Activated CD4-positive, alpha-beta T cell treated with anti-CD3 and anti-CD28 coated beads for 36 hours (primary cell): ENCODE measurements around the gene BPIFB3. TPM values are rescaled to one million over a fixed set of nuclear protein-coding genes. Genes with fewer than 3 reads are reported as not detected.
"Not testable (repeated sequence)": the region's sequence is repeated elsewhere in the genome, so short reads cannot be mapped to it uniquely, and the experiment has no call there.

ENCODE experiments used
- ATAC-seq: fragments of 200-7000 bp; cut with Tn5 transposase; one replicate; pipeline ENCODE4 v1.10.0; 2021; ENCODE audit warnings: mild to moderate bottlenecking, moderate library complexity
- CTCF ChIA-PET: fragments of 350-600 bp; sonication (Branson Sonifier 250); formaldehyde crosslinking; loops from one replicate; lab custom pipeline; 2021; ENCODE audit warnings: antibody characterized with exemption; lab: Charles Lee
- POLR2A ChIA-PET: fragments of 350-600 bp; sonication (Branson Sonifier 250); formaldehyde crosslinking; loops from one replicate; lab custom pipeline; 2021; ENCODE audit warnings: antibody characterized with exemption, inconsistent platforms; lab: Charles Lee
- DNase-seq: peaks from one replicate; pipeline ENCODE4 v3.0.0-alpha.2; 2020
- H3K27ac Mint-ChIP-seq: one replicate; pipeline ENCODE4 v1.8.0; 2021; ENCODE audit warnings: mixed read lengths
- H3K27me3 Mint-ChIP-seq: one replicate; pipeline ENCODE4 v1.8.0; 2021; ENCODE audit warnings: mixed read lengths
- H3K36me3 Mint-ChIP-seq: one replicate; pipeline ENCODE4 v1.8.0; 2021; ENCODE audit warnings: low read depth, mixed read lengths
- H3K4me1 Mint-ChIP-seq: one replicate; pipeline ENCODE4 v1.8.0; 2021; ENCODE audit warnings: mixed read lengths
- H3K4me3 Mint-ChIP-seq: one replicate; pipeline ENCODE4 v1.8.0; 2021; ENCODE audit warnings: mild to moderate bottlenecking, moderate library complexity, mixed read lengths
- H3K9me3 Mint-ChIP-seq: one replicate; pipeline ENCODE4 v1.8.0; 2021; ENCODE audit warnings: low read depth, mixed read lengths
- intact Hi-C, 2 experiments: fragments of 100-400 bp; cut with DNase I in 1 of 2; cut with micrococcal nuclease in 1 of 2; formaldehyde crosslinking; loops; one replicate each; pipeline versions ENCODE4 v1.14.2 to v1.15.1; 2022 to 2024; cut with DNase I, micrococcal nuclease
- total RNA-seq, 2 experiments: library from RNA; stranded (reverse); gene quantifications; one replicate each; pipeline ENCODE4 v1.2.3, GENCODE V29; 2021

The BPIFB3 gene
- total RNA-seq, 2 experiments from 2014 or later, result not detected

DNA sequence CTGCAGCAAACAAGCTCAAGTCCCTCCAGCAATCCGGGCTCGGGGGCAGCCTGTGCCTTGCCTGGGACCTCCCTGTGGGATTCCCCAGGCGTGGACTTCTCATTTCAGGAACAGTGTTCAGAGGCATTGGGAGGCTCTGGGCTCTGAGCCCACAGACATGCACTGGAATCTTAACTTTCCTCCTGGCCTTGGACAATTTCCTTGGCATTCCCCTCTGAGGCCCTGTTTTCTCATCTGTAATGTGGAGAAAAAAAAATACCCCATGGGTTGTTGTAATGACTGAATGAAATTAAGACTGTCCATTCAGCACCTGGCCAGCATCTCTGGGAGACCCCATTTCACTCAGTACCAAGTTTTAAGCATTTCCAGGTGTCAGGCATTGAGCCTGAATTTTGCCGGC is 43.3 kb downstream of the BPIFB3 start:
- Mint-ChIP-seq H3K27ac (no peak overlapping the region), H3K4me3 (no peak overlapping the region), H3K36me3 (no peaks in the 10 kb centered on the region), H3K9me3 (no peaks in the 10 kb centered on the region), H3K27me3 (no peaks in the 10 kb centered on the region), H3K4me1 (peaks cover 2% of the 10 kb centered on the region)
- no peak for ATAC-seq
- ChIA-PET POLR2A (no interaction called here), CTCF (interaction anchor here (1.5 to 3.2 kb wide), 2 partner anchors 151 to 195 kb away, joined by 8 to 16 read pairs; no protein-coding TSS in a partner anchor)
- intact Hi-C loops, result loop anchor here (2.0 to 10.0 kb wide), 4 partner anchors 200 to 422 kb away; partner anchors contain the start of gene C20orf203 (in 1 of the 2)
- DNase-seq, result no peak

DNA sequence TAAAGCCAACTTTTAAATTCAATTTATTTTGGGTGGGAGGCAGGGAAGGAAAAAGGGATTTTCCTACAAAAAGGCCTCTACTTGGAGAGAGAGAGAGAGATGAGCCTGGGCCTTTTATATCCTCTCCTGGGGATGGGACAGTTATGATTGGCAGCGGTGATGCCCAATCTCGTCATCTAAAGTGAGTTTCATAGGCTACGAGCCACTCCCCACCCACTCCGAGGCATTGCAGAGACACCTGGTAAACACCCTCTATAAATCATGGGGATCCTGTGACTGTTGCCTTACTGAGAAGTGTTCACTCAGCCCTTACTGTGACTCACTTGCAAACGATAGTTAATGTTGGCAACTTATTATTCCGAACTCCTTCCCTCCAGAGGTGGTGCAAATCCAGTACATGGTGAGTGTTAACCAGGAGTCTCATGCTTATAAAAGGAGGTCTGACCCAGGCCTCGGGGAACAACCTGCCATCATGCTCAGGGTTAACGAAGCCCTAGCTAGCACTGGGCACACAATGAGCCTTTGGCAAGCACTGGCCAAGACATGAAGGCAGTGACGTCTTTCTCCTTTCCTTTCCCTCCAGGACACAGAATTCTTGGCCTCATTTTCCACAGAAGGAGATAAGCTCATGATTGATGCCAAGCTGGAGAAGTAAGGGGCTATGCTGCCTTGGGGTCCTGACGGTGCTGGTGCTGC is 46.3 kb downstream of the BPIFB3 start:
- H3K4me1 Mint-ChIP-seq, result peaks cover 2% of the 10 kb centered on the region
- intact Hi-C loops, result loop anchor here (5.0 to 10.0 kb wide), 3 partner anchors 197 to 425 kb away; partner anchors contain the start of gene C20orf203 (in 1 of the 2)
- CTCF ChIA-PET, result interaction anchor here (0.8 kb wide), 1 partner anchor 95 kb away, joined by 3 read pairs; no protein-coding TSS in a partner anchor

DNA sequence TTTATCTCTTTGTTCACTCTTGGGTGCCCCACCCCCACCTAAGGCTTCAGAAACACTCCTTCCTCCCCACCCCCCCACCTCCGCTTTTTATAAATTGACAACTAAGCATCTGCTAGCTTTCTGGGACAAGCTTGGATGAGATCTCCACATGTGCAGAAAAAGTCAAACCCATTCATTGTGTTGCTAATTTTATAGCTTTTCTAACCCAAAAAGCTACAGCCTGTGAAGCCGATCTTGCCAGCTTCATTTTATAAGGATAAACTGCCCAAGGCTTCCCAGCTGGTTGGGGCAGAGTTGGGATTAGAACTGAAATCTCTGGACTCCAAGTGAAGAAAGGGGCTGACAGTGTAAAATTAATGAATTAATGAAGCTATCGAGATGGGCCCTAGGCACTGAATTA is 49.9 kb downstream of the BPIFB3 start:
- no peaks in the 10 kb centered on the region for H3K27me3 Mint-ChIP-seq
- intact Hi-C loops, result no loop called here
- no peaks in the 10 kb centered on the region for H3K9me3 Mint-ChIP-seq
- no peaks in the 10 kb centered on the region for H3K4me1 Mint-ChIP-seq
- no peak overlapping the region for H3K4me3 Mint-ChIP-seq
- POLR2A ChIA-PET, result no interaction called here
- H3K36me3 Mint-ChIP-seq, result no peaks in the 10 kb centered on the region
- H3K27ac Mint-ChIP-seq, result no peak overlapping the region
- no peak for DNase-seq
- ATAC-seq, result no peak
- CTCF ChIA-PET, result interaction anchor here (0.9 kb wide), 1 partner anchor 201 kb away, joined by 4 read pairs; no protein-coding TSS in a partner anchor

More for the DNA sequence above, 46.3 kb downstream of the BPIFB3 start:
- H3K36me3 Mint-ChIP-seq, result no peaks in the 10 kb centered on the region
- H3K9me3 Mint-ChIP-seq, result no peaks in the 10 kb centered on the region
- POLR2A ChIA-PET, result no interaction called here
- no peak overlapping the region for H3K27ac Mint-ChIP-seq
- H3K4me3 Mint-ChIP-seq, result no peak overlapping the region
- no peaks in the 10 kb centered on the region for H3K27me3 Mint-ChIP-seq
- DNase-seq (no peak), ATAC-seq (no peak)

DNA sequence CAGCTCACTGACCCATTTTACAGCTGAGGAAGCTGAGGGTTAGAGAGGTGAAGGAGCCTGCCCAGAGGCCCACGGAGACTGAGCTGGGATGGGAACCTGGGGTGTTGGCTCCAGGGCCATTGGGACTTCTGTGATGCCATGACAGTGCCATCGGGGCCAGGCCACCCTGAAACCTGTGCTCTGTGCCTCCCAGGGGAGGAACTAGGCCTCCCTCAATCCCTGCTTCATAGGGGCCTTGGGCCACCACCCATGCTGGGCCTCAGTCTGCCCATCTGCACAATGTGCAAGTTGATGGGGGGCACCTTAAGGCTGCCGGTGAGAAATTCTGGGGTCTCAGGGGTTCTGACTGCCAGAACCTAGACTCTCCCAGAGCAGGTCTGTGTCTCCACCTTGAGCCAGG is 50.6 kb downstream of the BPIFB3 start:
- intact Hi-C loops, result no loop called here
- no peak overlapping the region for H3K27ac Mint-ChIP-seq

DNA sequence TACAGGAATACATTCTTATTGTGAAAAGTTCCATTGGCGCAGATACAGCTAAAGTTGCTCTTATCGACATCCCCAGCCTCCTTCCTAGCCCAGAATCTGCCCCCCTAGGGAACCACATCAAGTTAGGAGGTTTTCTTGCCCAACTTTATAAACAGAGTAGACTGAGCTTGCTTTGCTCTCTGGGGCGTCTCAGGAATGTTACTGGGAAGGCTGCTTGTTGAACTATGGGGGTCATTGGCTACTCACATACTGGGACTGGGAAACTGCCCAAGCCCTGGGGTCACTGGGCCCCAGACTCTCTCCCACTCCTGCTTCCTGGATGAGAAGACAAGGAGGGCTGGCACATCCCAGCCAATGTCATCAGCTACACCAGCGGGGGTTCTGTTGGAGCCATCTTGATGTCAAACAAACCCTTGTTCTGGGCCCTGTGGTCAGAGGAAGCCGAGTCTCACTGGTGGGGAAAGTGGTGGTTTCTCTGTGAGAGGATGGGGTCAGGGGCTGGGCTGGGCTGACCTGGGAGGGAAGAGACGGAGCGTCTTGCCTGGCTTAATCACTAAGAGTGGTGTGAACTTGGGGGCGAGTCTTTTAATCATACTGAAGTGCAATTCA is 51.7 kb downstream of the BPIFB3 start:
- no peak overlapping the region for H3K27ac Mint-ChIP-seq
- H3K4me3 Mint-ChIP-seq, result no peak overlapping the region

More for the DNA sequence above, 50.6 kb downstream of the BPIFB3 start:
- H3K9me3 Mint-ChIP-seq, result no peaks in the 10 kb centered on the region
- CTCF ChIA-PET, result no interaction called here
- no peaks in the 10 kb centered on the region for H3K27me3 Mint-ChIP-seq
- ATAC-seq (no peak), DNase-seq (no peak)
- POLR2A ChIA-PET, result no interaction called here
- H3K4me3 Mint-ChIP-seq, result no peak overlapping the region
- H3K36me3 Mint-ChIP-seq, result no peaks in the 10 kb centered on the region
- no peaks in the 10 kb centered on the region for H3K4me1 Mint-ChIP-seq

DNA sequence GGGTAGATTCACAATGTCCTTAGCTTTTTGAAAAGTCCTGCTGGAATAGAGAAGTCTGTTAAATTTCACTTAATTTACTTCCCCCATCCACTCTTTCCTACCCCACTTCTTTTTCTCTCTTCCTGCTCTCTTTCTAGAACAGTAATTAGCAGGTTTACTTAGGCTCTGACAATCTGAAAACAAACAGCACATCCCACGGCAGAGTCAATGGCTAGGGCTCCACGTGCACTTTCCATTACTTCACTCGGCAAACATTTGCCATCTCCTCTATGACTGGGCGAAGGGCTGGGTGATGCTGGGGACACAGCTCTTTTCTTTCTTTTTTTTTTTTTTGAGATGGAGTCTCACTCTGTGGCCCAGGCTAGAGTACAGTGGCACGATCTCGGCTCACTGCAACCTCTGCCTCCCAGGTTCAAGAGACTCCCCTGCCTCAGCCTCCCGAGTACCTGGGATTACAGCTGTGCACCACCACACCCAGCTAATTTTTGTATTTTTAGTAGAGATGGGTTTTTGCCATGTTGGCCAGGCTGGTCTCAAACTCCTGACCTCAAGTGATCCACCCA is 52.4 kb downstream of the BPIFB3 start:
- H3K36me3 Mint-ChIP-seq, H3K27ac Mint-ChIP-seq, H3K27me3 Mint-ChIP-seq, ATAC-seq, H3K4me3 Mint-ChIP-seq, DNase-seq, H3K4me1 Mint-ChIP-seq, intact Hi-C loops, POLR2A ChIA-PET, H3K9me3 Mint-ChIP-seq: not testable (repeated sequence)
- CTCF ChIA-PET, result interaction anchor here (0.6 kb wide), 2 partner anchors 160 to 1609 kb away, joined by 3 read pairs; no protein-coding TSS in a partner anchor

More for the DNA sequence above, 51.7 kb downstream of the BPIFB3 start:
- Mint-ChIP-seq H3K4me1 (no peaks in the 10 kb centered on the region), H3K36me3 (no peaks in the 10 kb centered on the region), H3K9me3 (no peaks in the 10 kb centered on the region), H3K27me3 (no peaks in the 10 kb centered on the region)
- CTCF ChIA-PET, result interaction anchor here (0.6 kb wide), 2 partner anchors 160 to 1609 kb away, joined by 3 read pairs; no protein-coding TSS in a partner anchor
- DNase-seq (no peak), ATAC-seq (no peak)
- POLR2A ChIA-PET, result no interaction called here
- intact Hi-C loops, result no loop called here

DNA sequence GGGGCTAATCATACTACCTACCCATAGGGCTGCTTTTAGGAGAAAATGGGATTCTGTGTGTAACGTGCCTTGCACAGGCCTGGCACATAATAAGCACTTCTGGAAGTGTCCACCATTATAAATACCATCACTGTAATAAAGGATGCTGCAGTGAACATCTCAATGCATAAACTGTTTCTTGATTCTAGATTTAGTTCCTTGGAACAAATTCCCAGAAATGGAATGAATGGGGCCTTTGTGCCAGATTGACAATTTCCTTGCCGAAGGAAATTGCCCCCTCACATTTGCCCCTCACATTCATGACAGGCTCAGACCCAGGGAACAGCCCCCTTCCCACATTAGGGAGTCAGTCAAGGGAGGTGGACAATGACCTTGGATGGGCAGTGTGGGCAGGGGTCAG is 55.0 kb downstream of the BPIFB3 start:
- Mint-ChIP-seq H3K4me3 (no peak overlapping the region), H3K27me3 (no peaks in the 10 kb centered on the region), H3K9me3 (no peaks in the 10 kb centered on the region), H3K36me3 (no peaks in the 10 kb centered on the region), H3K4me1 (no peaks in the 10 kb centered on the region), H3K27ac (no peak overlapping the region)
- ATAC-seq (no peak), DNase-seq (no peak)
- CTCF ChIA-PET, result no interaction called here
- POLR2A ChIA-PET, result no interaction called here
- intact Hi-C loops, result no loop called here

DNA sequence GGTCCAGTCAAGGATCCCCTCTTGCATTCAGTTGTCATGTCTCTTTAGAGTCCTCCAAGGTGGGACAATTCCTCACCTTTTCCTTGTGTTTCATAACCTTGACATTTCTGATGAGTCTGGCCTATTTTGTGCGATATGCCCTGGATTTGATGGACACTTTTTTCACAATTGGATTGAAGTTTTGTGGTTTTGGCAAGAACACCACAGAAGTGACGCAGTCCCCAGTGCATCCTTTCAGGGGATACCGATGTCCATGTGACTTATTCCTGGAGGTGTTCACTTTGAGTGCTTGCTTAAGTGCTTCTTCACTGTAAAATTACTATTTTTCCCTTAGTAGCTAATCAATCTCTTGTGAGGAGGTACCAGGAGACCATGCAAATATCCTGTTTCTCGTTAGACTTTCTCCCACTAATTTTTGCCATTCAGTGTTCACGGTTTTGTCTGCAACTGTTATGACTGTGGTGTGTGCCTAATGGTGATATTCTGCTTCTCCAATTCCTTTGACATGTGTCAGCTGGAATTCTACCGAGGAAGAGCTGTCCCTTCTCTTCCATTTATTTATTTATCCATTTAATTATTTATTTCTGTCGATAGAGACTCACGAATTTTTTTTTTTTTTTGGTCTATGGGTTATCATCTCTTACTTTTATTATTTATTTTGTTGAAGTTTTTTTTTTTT is 56.6 kb downstream of the BPIFB3 start:
- intact Hi-C loops, result no loop called here
- no peak for DNase-seq
- Mint-ChIP-seq H3K4me1 (no peaks in the 10 kb centered on the region), H3K36me3 (no peaks in the 10 kb centered on the region), H3K4me3 (no peak overlapping the region), H3K9me3 (no peaks in the 10 kb centered on the region), H3K27me3 (no peaks in the 10 kb centered on the region), H3K27ac (no peak overlapping the region)
- ATAC-seq, result no peak
- CTCF ChIA-PET, result interaction anchor here (0.6 kb wide), 1 partner anchor 9 kb away, joined by 3 read pairs; no protein-coding TSS in a partner anchor
- POLR2A ChIA-PET, result no interaction called here

DNA sequence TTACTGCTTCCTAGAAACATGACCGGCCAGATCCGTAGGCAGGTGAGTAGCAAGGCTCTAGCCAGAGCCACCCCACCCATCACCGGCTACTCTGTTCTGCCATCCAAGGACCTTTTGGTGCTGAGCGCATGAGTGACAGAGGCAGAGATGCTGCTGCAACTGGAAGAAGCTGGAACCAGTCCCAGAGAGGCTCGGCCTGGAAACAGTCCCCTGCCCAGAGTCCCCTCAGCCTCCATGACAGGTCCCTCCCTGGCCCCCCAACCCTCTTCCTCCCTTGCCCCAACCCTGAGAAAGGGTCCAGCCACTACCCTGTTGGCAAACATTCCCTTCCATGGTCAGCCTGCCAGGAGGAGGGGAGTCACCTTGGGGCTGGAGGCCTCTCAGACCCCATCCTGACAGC is 57.6 kb downstream of the BPIFB3 start:
- ATAC-seq (no peak), DNase-seq (no peak)
- H3K4me1 Mint-ChIP-seq, result no peaks in the 10 kb centered on the region
- no peak overlapping the region for H3K4me3 Mint-ChIP-seq
- ChIA-PET POLR2A (no interaction called here), CTCF (no interaction called here)
- no peaks in the 10 kb centered on the region for H3K9me3 Mint-ChIP-seq
- H3K27ac Mint-ChIP-seq, result no peak overlapping the region
- H3K27me3 Mint-ChIP-seq, result no peaks in the 10 kb centered on the region
- intact Hi-C loops, result no loop called here
- no peaks in the 10 kb centered on the region for H3K36me3 Mint-ChIP-seq

DNA sequence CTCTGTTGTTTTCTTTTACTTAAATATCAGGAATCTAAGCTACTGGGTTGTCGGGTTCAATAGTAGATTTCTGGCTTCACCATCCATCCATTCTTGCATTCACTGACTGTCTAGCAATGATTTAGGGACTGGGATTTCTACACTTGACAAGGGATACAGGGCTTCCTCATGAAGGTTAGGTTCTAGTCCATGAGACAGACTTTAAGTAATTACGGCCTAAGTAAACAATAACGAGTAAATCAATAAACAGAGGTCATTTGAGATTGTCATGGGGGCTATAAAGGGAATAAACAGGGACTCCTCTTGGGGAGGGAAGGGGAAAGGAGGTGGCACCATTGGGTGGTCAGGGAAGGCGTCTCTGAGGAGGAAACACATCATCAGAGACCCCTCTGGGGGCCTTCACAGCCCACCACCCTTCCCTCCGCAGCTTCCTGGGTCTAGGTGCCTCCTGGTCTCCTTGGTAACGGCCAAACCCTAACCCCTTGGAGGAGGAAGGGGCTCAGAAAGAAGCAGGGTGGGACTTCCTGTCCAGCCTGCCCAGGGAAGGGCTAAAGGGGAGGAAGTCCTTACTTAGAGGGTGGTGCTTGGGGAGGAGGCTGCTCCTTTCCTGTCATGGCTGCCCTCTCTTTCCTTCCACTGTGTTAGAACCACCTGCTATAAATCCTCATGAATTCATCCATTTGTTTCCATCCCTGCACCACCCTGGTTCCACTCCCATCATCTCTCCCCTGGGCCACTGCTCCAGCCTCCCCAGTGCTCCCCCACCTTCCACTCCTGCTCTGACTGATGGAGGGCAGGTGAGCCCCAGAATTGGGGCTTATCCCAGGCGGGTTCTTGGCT is 59.1 kb downstream of the BPIFB3 start:
- ATAC-seq, result no peak
- Mint-ChIP-seq H3K4me1 (no peaks in the 10 kb centered on the region), H3K27me3 (no peaks in the 10 kb centered on the region), H3K9me3 (no peaks in the 10 kb centered on the region), H3K4me3 (no peak overlapping the region), H3K27ac (no peak overlapping the region), H3K36me3 (no peaks in the 10 kb centered on the region)
- CTCF ChIA-PET, result no interaction called here
- DNase-seq, result no peak
- POLR2A ChIA-PET, result no interaction called here
- intact Hi-C loops, result no loop called here
